Endodermal cell (in vitro differentiated cells): ENCODE results near the gene ARL4A. TPM values are rescaled to one million over a fixed set of nuclear protein-coding genes. Genes with fewer than 3 reads are reported as not detected.

ENCODE experiments used
- DNase-seq: peaks from one replicate; pipeline ENCODE4 v3.0.0-alpha.2; 2017
- H3K27ac ChIP-seq: 2 replicates; pipeline ENCODE4 v1.5.1; 2013; ENCODE audit warnings: mild to moderate bottlenecking, low read depth, low read length, moderate library complexity
- H3K27me3 ChIP-seq: 2 replicates; pipeline ENCODE4 v1.6.1; 2013; ENCODE audit warnings: mild to moderate bottlenecking, low read length, moderate library complexity; ENCODE audit not compliant: insufficient read depth, control insufficient read depth, poor library complexity, severe bottlenecking
- H3K36me3 ChIP-seq: 2 replicates; pipeline ENCODE4 v1.7.0; 2013; ENCODE audit warnings: mild to moderate bottlenecking, low read length, moderate library complexity; ENCODE audit not compliant: control insufficient read depth, insufficient read depth
- H3K4me1 ChIP-seq: one replicate; pipeline ENCODE4 v1.7.0; 2013; ENCODE audit warnings: low read length; ENCODE audit not compliant: control insufficient read depth, insufficient read depth
- H3K4me3 ChIP-seq: 2 replicates; pipeline ENCODE4 v1.5.1; 2013; ENCODE audit warnings: mild to moderate bottlenecking, low read length, moderate library complexity
- H3K9ac ChIP-seq: 2 replicates; pipeline ENCODE4 v1.6.1; 2013; ENCODE audit warnings: mild to moderate bottlenecking, low read length, moderate library complexity; ENCODE audit not compliant: poor library complexity, severe bottlenecking; ENCODE audit errors: extremely low read depth
- H3K9me3 ChIP-seq: 2 replicates; pipeline ENCODE4 v1.6.1; 2013; ENCODE audit warnings: mild to moderate bottlenecking, low read length, moderate library complexity; ENCODE audit not compliant: control insufficient read depth
- H3K27ac Mint-ChIP-seq: 2 replicates; pipeline ENCODE4 v1.8.0; 2020; ENCODE audit warnings: mixed read lengths
- H3K27me3 Mint-ChIP-seq: 2 replicates; pipeline ENCODE4 v1.8.0; 2021; ENCODE audit warnings: mild to moderate bottlenecking, mixed read lengths; ENCODE audit not compliant: insufficient read depth
- H3K36me3 Mint-ChIP-seq: 2 replicates; pipeline ENCODE4 v1.8.0; 2020; ENCODE audit warnings: low read depth, mixed read lengths
- H3K4me1 Mint-ChIP-seq: 2 replicates; pipeline ENCODE4 v1.8.0; 2020; ENCODE audit warnings: mixed read lengths
- H3K4me3 Mint-ChIP-seq: 2 replicates; pipeline ENCODE4 v1.8.0; 2020; ENCODE audit warnings: mild to moderate bottlenecking, moderate library complexity, mixed read lengths
- H3K9me3 Mint-ChIP-seq: 2 replicates; pipeline ENCODE4 v1.8.0; 2020; ENCODE audit warnings: mild to moderate bottlenecking, mixed read lengths
- WGBS, 2 experiments: methylation state at CpG; one replicate each; pipeline versions ENCODE4 v1.1.5 to v1.1.7; 2013; ENCODE audit warnings: missing lambda C conversion rate in 2 of 2, mixed read lengths in 1 of 2; ENCODE audit not compliant: insufficient coverage in 1 of 2, insufficient read length in 1 of 2; 5-methylcytosine and 5-hydroxymethylcytosine counted together
- total RNA-seq, 2 donors: library from RNA; stranded (reverse); fragmentation: NEBNext Ultra II Directional in 1 of 2; extraction: Animal tissue kit (Norgen Biotek cat#: 25700) in 1 of 2; gene quantifications; 2 replicates in 1 of 2; 3 replicates in 1 of 2; pipeline ENCODE4 v1.2.1, GENCODE V29; 2021
- TF ChIP-seq, protein P1 (sequence below): fragments of 200-600 bp; sonication (generic); conservative IDR thresholded peaks from 2 replicates; pipeline ENCODE4 v1.5.0; 2021; ENCODE audit warnings: antibody characterized with exemption, mild to moderate bottlenecking

Gene ARL4A
- total RNA-seq, 2 donors from 2014 or later = 19.1 to 26.4 TPM

DNA sequence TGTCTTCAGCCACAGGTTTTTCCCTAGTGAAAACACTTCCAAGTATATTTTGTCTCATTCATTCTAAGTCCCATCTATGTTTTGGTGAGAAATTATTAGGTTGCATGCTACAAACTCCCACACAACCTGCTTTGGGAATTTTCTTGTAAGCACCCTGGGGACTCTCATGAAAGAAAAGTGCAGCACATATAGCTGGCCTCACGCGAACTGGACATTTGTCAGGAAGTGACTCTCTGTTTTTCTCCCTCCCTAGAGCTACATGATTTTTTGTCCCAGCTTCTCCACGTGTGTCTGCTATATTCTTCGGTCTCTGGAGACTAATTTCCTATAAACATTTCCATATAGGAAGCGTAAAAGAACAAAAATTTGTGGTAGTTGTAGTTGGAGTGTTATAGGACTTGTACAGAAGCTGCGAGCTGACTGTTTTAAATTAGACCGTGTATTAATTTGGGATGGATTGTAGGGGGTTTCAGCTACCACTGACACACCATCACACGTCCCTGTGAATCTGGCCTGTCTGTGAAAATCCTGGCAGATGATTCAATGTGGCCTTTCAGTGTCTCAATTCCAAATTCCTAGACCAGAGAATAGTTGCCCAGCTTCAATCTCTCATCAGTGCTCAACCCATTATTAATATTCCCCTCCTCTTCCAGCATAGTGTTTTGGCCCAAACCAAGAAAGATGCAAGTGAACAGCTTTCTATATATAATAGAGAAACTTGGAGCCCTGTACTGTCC is 40.2 kb downstream of the ARL4A start:
- Histone ChIP-seq H3K27me3 (no peaks in the 10 kb centered on the region), H3K4me1 (no peaks in the 10 kb centered on the region), H3K9me3 (no peaks in the 10 kb centered on the region), H3K36me3 (no peaks in the 10 kb centered on the region), H3K9ac (no peak overlapping the region), H3K27ac (no peak overlapping the region), H3K4me3 (no peak overlapping the region)
- Mint-ChIP-seq H3K4me3 (no peak overlapping the region), H3K36me3 (no peaks in the 10 kb centered on the region), H3K27ac (no peak overlapping the region), H3K27me3 (no peaks in the 10 kb centered on the region), H3K9me3 (no peaks in the 10 kb centered on the region), H3K4me1 (peaks cover 26% of the 10 kb centered on the region)
- no peak for DNase-seq
- WGBS, 2 experiments = 50 to 83% methylated on average over 2 to 8 of the region's 8 CpGs
- TF ChIP-seq, protein P1, sequence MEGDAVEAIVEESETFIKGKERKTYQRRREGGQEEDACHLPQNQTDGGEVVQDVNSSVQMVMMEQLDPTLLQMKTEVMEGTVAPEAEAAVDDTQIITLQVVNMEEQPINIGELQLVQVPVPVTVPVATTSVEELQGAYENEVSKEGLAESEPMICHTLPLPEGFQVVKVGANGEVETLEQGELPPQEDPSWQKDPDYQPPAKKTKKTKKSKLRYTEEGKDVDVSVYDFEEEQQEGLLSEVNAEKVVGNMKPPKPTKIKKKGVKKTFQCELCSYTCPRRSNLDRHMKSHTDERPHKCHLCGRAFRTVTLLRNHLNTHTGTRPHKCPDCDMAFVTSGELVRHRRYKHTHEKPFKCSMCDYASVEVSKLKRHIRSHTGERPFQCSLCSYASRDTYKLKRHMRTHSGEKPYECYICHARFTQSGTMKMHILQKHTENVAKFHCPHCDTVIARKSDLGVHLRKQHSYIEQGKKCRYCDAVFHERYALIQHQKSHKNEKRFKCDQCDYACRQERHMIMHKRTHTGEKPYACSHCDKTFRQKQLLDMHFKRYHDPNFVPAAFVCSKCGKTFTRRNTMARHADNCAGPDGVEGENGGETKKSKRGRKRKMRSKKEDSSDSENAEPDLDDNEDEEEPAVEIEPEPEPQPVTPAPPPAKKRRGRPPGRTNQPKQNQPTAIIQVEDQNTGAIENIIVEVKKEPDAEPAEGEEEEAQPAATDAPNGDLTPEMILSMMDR = no peak

DNA sequence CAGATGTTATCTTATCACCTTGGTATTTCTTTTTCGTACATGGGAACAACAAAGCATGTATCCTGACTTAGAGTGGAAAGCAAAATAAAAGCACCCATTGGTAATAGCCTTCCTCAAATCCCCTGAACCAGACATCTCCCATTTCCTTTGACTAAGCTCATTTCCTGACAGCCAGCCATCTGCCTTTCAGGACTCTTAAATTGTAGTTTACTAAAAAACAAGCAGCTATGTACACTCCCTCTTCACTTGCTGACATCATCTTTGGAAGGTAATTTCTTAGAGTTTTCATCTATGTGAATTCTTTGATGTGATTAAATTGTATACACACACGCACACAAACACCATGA is 40.7 kb downstream of the ARL4A start:
- Histone ChIP-seq H3K27me3 (no peaks in the 10 kb centered on the region), H3K27ac (no peak overlapping the region), H3K36me3 (no peaks in the 10 kb centered on the region), H3K4me1 (no peaks in the 10 kb centered on the region), H3K9me3 (no peaks in the 10 kb centered on the region), H3K4me3 (no peak overlapping the region), H3K9ac (no peak overlapping the region)
- Mint-ChIP-seq H3K27me3 (no peaks in the 10 kb centered on the region), H3K27ac (no peak overlapping the region), H3K4me1 (peaks cover 20% of the 10 kb centered on the region), H3K9me3 (no peaks in the 10 kb centered on the region), H3K4me3 (no peak overlapping the region), H3K36me3 (no peaks in the 10 kb centered on the region)
- TF ChIP-seq, protein P1 = no peak
- DNase-seq = no peak
- 74% methylated on average over 1 of the region's 2 CpGs; no CpG with 5 or more reads in 1 of the 2 experiments for WGBS, 2 experiments

DNA sequence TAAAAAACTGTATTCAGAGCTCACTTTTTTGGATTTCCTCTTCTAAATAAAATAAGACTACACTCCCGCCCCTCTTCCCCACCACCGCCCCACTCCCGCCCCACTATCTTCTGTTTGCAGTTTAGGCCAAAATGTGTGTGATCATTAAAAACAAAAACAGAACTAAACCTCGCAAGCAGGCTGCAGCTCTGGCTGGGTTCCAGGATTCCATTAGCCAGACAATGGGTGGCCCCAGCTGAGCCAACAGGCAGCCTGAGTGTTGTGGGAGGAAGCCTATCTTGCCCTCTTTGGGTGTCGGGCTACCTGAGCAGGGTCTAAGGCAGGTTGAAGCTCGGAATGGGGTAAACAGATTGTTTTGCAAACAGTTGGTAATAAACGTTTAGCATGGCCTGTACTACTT is 41.7 kb downstream of the ARL4A start:
- H3K27ac ChIP-seq = no peak overlapping the region
- Mint-ChIP-seq H3K27me3 (no peaks in the 10 kb centered on the region), H3K4me3 (no peak overlapping the region), H3K27ac (peak overlapping the region; percentile 62), H3K36me3 (no peaks in the 10 kb centered on the region), H3K9me3 (no peaks in the 10 kb centered on the region), H3K4me1 (peaks cover 17% of the 10 kb centered on the region)
- 64 to 82% methylated on average over 3 to 6 of the region's 7 CpGs for WGBS, 2 experiments
- no peak overlapping the region for H3K9ac ChIP-seq
- H3K36me3 ChIP-seq = no peaks in the 10 kb centered on the region
- H3K9me3 ChIP-seq = no peaks in the 10 kb centered on the region
- H3K27me3 ChIP-seq = no peaks in the 10 kb centered on the region
- H3K4me1 ChIP-seq = no peaks in the 10 kb centered on the region
- DNase-seq = peak; percentile 86
- no peak overlapping the region for H3K4me3 ChIP-seq
- TF ChIP-seq, protein P1 = no peak
